HG03097 (cell line): Measurements from ENCODE around the gene HSD17B4.
"Not testable (repeated sequence)": the region's sequence is repeated elsewhere in the genome, so short reads cannot be mapped to it uniquely, and the experiment has no call there.

Source experiments
- ATAC-seq: cut with Tn5 transposase; IDR thresholded peaks from one replicate; pipeline ENCODE4 v1.9.1; 2021; ENCODE audit not compliant: unreplicated experiment, low FRiP score

HSD17B4 gene

GRCh38 chr5:119428574-119428973, 23.7 kb upstream of the HSD17B4 start:
- ATAC-seq = not testable (repeated sequence)

- not testable (repeated sequence) for ATAC-seq
Measured at GRCh38 chr5:119432674-119433237, 19.5 kb upstream of the HSD17B4 start.

- peak; percentile 73 for ATAC-seq
Measured at GRCh38 chr5:119435436-119436132, 16.7 kb upstream of the HSD17B4 start.

GRCh38 chr5:119437785-119438586, 14.3 kb upstream of the HSD17B4 start:
- not testable (repeated sequence) for ATAC-seq

GRCh38 chr5:119438587-119438917, 13.7 kb upstream of the HSD17B4 start:
- not testable (repeated sequence) for ATAC-seq

- no peak for ATAC-seq
Measured at GRCh38 chr5:119439140-119439631, 13.1 kb upstream of the HSD17B4 start.

- not testable (repeated sequence) for ATAC-seq
Measured at GRCh38 chr5:119439632-119440031, 12.7 kb upstream of the HSD17B4 start.

- not testable (repeated sequence) for ATAC-seq
Measured at GRCh38 chr5:119444643-119445042, 7.7 kb upstream of the HSD17B4 start.

GRCh38 chr5:119445544-119445943, 6.8 kb upstream of the HSD17B4 start:
- ATAC-seq = no peak

- no peak for ATAC-seq
Measured at GRCh38 chr5:119449882-119450281, 2.4 kb upstream of the HSD17B4 start.

- ATAC-seq = not testable (repeated sequence)
Measured at GRCh38 chr5:119450627-119451026, 1.7 kb upstream of the HSD17B4 start.

- no peak for ATAC-seq
Measured at GRCh38 chr5:119451561-119451960, 736 bp upstream of the HSD17B4 start.

GRCh38 chr5:119452060-119452372, 281 bp upstream of the HSD17B4 start:
- no peak for ATAC-seq

- no peak for ATAC-seq
Measured at GRCh38 chr5:119453040-119453373, 710 bp downstream of the HSD17B4 start.

GRCh38 chr5:119454171-119454570, 1.9 kb downstream of the HSD17B4 start:
- no peak for ATAC-seq

GRCh38 chr5:119458911-119459632, 6.8 kb downstream of the HSD17B4 start:
- no peak for ATAC-seq

- no peak for ATAC-seq
Measured at GRCh38 chr5:119465640-119466039, 13.3 kb downstream of the HSD17B4 start.

GRCh38 chr5:119468286-119468685, 16.0 kb downstream of the HSD17B4 start:
- no peak for ATAC-seq

GRCh38 chr5:119470105-119470763, 17.9 kb downstream of the HSD17B4 start:
- ATAC-seq = no peak

- no peak for ATAC-seq
Measured at GRCh38 chr5:119470851-119471451, 18.7 kb downstream of the HSD17B4 start.
